Panc1 (cell line): ENCODE data around the gene OR4L1. TPM values are rescaled to one million over a fixed set of nuclear protein-coding genes. Genes with fewer than 3 reads are reported as not detected.

ENCODE experiments used
- ATAC-seq: fragments of 200-7000 bp; cut with Tn5 transposase; 2 replicates; pipeline ENCODE4 v1.9.1; 2020; ENCODE audit warnings: mild to moderate bottlenecking, moderate library complexity
- BruUV-seq: library from RNA; stranded (reverse); fragments of 400-500 nt; replicated peaks from 2 replicates; lab custom pipeline; 2021; lab: Mats Ljungman, UMichigan
- CTCF ChIA-PET: fragments of 300-600 bp; sonication (Branson Sonifier 250); formaldehyde crosslinking; loops from one replicate; lab custom pipeline; 2022; ENCODE audit warnings: antibody characterized with exemption; lab: Charles Lee
- POLR2A ChIA-PET: fragments of 300-600 bp; sonication (Branson Sonifier 250); formaldehyde crosslinking; loops from one replicate; lab custom pipeline; 2022; ENCODE audit warnings: antibody characterized with exemption; lab: Charles Lee
- DNase-seq: peaks from one replicate; pipeline ENCODE4 v3.0.0-alpha.2; 2010; ENCODE audit warnings: low read depth, low spot score
- H3K27ac ChIP-seq: 2 replicates; pipeline ENCODE4 v1.5.1; 2011; ENCODE audit warnings: mild to moderate bottlenecking, low read length, inconsistent platforms
- H3K27me3 ChIP-seq: fragments of 200-500 bp; sonication (Bioruptor generic); 2 replicates; pipeline ENCODE4 v1.6.0; 2014; ENCODE audit warnings: low read length, inconsistent platforms; ENCODE audit not compliant: control insufficient read depth, insufficient read depth
- H3K36me3 ChIP-seq: fragments of 200-500 bp; sonication (Bioruptor generic); 2 replicates; pipeline ENCODE4 v1.5.1; 2014; ENCODE audit warnings: inconsistent platforms, mild to moderate bottlenecking, low read length, moderate library complexity; ENCODE audit not compliant: control insufficient read depth, insufficient read depth
- H3K4me1 ChIP-seq: 2 replicates; pipeline ENCODE4 v1.5.1; 2011; ENCODE audit warnings: inconsistent platforms, mild to moderate bottlenecking, low read length, moderate library complexity; ENCODE audit not compliant: control insufficient read depth, insufficient read depth
- H3K4me3 ChIP-seq, 2 experiments: 2 replicates each; pipeline ENCODE4 v1.5.1; 2011 to 2012; ENCODE audit warnings: low read depth in 2 of 2, low read length in 2 of 2, mild to moderate bottlenecking in 2 of 2, inconsistent platforms in 1 of 2, moderate library complexity in 1 of 2
- H3K9me3 ChIP-seq: fragments of 200-500 bp; sonication (Bioruptor generic); 2 replicates; pipeline ENCODE4 v1.5.1; 2014; ENCODE audit warnings: low read depth, mild to moderate bottlenecking, inconsistent platforms, low read length, moderate library complexity; ENCODE audit not compliant: control insufficient read depth, insufficient read depth
- POLR2AphosphoS5 ChIP-seq: IDR thresholded peaks from 2 replicates; pipeline ENCODE4 v1.6.1; 2012; ENCODE audit warnings: mild to moderate bottlenecking, low read depth, low read length, moderate library complexity
- SIN3A ChIP-seq: IDR thresholded peaks from 2 replicates; pipeline ENCODE4 v1.6.1; 2012; ENCODE audit warnings: low read depth, mild to moderate bottlenecking, low read length, moderate library complexity, borderline replicate concordance; ENCODE audit not compliant: insufficient read depth
- TCF7L2 ChIP-seq: IDR thresholded peaks from 2 replicates; pipeline ENCODE4 v1.6.1; 2011; ENCODE audit warnings: mild to moderate bottlenecking, low read depth, low read length, inconsistent platforms
- in situ Hi-C: cut with HindIII; loops from 2 replicates; pipeline ENCODE4 v1.10.0; 2016; ENCODE audit warnings: low sequenced_read_pairs, low pct_unique_long_range_greater_than_20kb
- intact Hi-C: fragments of 100-400 bp; cut with micrococcal nuclease; formaldehyde crosslinking; loops from one replicate; pipeline ENCODE4 v1.10.0; 2022; ENCODE audit not compliant: unreplicated experiment
- total RNA-seq: library from RNA; stranded (reverse); gene quantifications from one replicate; pipeline ENCODE4 v1.2.1, GENCODE V29; 2021; ENCODE audit not compliant: unreplicated experiment
- TF ChIP-seq, protein P1 (sequence below): fragments of 450-650 bp; IDR thresholded peaks from 2 replicates; pipeline ENCODE4 v1.5.1; 2017; ENCODE audit warnings: mild to moderate bottlenecking
- TF ChIP-seq, protein P2 (sequence below), 2 experiments: IDR thresholded peaks; 2 replicates each; pipeline ENCODE4 v1.6.1; 2011 to 2012; ENCODE audit warnings: low read depth in 2 of 2, control low read depth in 1 of 2, low read length in 1 of 2, mild to moderate bottlenecking in 1 of 2, moderate library complexity in 1 of 2; ENCODE audit not compliant: insufficient read depth in 1 of 2

The OR4L1 gene
- total RNA-seq, 1 experiment from 2014 or later = not detected

GRCh38 chr14:20048202-20048601, 11.6 kb upstream of the OR4L1 start:
- no TSS peak for BruUV-seq
- H3K27me3 ChIP-seq = no peaks in the 10 kb centered on the region
- no peak for DNase-seq
- in situ Hi-C loops = no loop called here
- no peaks in the 10 kb centered on the region for H3K4me1 ChIP-seq
- intact Hi-C loops = no loop called here
- ChIA-PET POLR2A (no interaction called here), CTCF (no interaction called here)
- H3K36me3 ChIP-seq = no peaks in the 10 kb centered on the region
- H3K27ac ChIP-seq = no peak overlapping the region
- no peak overlapping the region for H3K4me3 ChIP-seq
- TF ChIP-seq POLR2AphosphoS5 = no peak
- no peak for TF ChIP-seq SIN3A
- TF ChIP-seq TCF7L2 = no peak
- TF ChIP-seq, protein P1, sequence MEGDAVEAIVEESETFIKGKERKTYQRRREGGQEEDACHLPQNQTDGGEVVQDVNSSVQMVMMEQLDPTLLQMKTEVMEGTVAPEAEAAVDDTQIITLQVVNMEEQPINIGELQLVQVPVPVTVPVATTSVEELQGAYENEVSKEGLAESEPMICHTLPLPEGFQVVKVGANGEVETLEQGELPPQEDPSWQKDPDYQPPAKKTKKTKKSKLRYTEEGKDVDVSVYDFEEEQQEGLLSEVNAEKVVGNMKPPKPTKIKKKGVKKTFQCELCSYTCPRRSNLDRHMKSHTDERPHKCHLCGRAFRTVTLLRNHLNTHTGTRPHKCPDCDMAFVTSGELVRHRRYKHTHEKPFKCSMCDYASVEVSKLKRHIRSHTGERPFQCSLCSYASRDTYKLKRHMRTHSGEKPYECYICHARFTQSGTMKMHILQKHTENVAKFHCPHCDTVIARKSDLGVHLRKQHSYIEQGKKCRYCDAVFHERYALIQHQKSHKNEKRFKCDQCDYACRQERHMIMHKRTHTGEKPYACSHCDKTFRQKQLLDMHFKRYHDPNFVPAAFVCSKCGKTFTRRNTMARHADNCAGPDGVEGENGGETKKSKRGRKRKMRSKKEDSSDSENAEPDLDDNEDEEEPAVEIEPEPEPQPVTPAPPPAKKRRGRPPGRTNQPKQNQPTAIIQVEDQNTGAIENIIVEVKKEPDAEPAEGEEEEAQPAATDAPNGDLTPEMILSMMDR = no peak
- TF ChIP-seq, protein P2, sequence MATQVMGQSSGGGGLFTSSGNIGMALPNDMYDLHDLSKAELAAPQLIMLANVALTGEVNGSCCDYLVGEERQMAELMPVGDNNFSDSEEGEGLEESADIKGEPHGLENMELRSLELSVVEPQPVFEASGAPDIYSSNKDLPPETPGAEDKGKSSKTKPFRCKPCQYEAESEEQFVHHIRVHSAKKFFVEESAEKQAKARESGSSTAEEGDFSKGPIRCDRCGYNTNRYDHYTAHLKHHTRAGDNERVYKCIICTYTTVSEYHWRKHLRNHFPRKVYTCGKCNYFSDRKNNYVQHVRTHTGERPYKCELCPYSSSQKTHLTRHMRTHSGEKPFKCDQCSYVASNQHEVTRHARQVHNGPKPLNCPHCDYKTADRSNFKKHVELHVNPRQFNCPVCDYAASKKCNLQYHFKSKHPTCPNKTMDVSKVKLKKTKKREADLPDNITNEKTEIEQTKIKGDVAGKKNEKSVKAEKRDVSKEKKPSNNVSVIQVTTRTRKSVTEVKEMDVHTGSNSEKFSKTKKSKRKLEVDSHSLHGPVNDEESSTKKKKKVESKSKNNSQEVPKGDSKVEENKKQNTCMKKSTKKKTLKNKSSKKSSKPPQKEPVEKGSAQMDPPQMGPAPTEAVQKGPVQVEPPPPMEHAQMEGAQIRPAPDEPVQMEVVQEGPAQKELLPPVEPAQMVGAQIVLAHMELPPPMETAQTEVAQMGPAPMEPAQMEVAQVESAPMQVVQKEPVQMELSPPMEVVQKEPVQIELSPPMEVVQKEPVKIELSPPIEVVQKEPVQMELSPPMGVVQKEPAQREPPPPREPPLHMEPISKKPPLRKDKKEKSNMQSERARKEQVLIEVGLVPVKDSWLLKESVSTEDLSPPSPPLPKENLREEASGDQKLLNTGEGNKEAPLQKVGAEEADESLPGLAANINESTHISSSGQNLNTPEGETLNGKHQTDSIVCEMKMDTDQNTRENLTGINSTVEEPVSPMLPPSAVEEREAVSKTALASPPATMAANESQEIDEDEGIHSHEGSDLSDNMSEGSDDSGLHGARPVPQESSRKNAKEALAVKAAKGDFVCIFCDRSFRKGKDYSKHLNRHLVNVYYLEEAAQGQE (IDR thresholded peaks at IDR 0.05; ENCODE audit: insufficient read depth in 1 of 2, low read depth in 2 of 2, low read length in 1 of 2) = no peak
- no peak for ATAC-seq
- no peaks in the 10 kb centered on the region for H3K9me3 ChIP-seq

DNA sequence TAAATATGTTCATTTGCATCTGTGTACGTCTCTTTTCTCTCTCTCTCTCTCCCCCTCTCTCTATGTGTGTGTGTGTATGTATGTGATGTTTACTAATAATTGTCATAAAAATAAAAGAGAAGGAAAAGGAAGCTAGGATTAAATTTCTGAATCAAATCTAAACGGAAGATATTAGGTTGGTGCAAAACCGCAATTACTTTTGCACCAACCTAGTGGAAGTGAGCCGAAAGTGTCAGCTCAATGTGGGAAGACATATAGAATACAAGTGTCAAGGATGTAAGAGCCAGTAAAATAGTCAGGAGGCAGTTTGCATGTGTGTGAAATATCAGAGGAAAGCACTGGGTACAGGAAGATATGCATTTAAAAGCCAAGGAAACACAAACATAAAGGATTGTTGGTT, 32.2 kb downstream of the OR4L1 start:
- no peak overlapping the region for H3K4me3 ChIP-seq
- H3K4me1 ChIP-seq = no peaks in the 10 kb centered on the region
- no peak for ATAC-seq
- H3K9me3 ChIP-seq = no peaks in the 10 kb centered on the region
- DNase-seq = no peak
- POLR2A ChIA-PET = no interaction called here
- H3K27ac ChIP-seq = no peak overlapping the region
- intact Hi-C loops (no loop called here), in situ Hi-C loops (no loop called here)
- no peaks in the 10 kb centered on the region for H3K27me3 ChIP-seq
- BruUV-seq = no TSS peak
- TF ChIP-seq, protein P2 (IDR thresholded peaks at IDR 0.05; ENCODE audit: insufficient read depth in 1 of 2, low read depth in 2 of 2, low read length in 1 of 2) = no peak
- TF ChIP-seq TCF7L2 (no peak), POLR2AphosphoS5 (no peak), SIN3A (no peak)
- TF ChIP-seq, protein P1 = no peak
- CTCF ChIA-PET = no interaction called here
- H3K36me3 ChIP-seq = no peaks in the 10 kb centered on the region
